Epithelial cell of proximal tubule (primary cell): Measurements from ENCODE around the gene SLC39A7. TPM values are rescaled to one million over a fixed set of nuclear protein-coding genes. Genes with fewer than 3 reads are reported as not detected.

ENCODE experiments used
- DNase-seq: peaks from one replicate; pipeline ENCODE4 v3.0.0-alpha.2; 2011; ENCODE audit warnings: low read depth
- H3K4me3 ChIP-seq: 2 replicates; pipeline ENCODE4 v1.5.1; 2011; ENCODE audit warnings: low read depth, mild to moderate bottlenecking, low read length
- total RNA-seq: library from RNA; depleted of rRNA; stranded (reverse); fragments of >200 nt; gene quantifications from 2 replicates; pipeline ENCODE4 v1.2.3, GENCODE V29; 2015
- TF ChIP-seq, protein P1 (sequence below): conservative IDR thresholded peaks from 2 replicates; pipeline ENCODE4 v1.5.1; 2012; ENCODE audit warnings: low read depth, mild to moderate bottlenecking, low read length

SLC39A7 gene
- total RNA-seq, 1 donor from 2014 or later = 70.8 TPM

GRCh38 chr6:33183071-33183683 is 17.5 kb upstream of the SLC39A7 start:
- DNase-seq = no peak
- TF ChIP-seq, protein P1, sequence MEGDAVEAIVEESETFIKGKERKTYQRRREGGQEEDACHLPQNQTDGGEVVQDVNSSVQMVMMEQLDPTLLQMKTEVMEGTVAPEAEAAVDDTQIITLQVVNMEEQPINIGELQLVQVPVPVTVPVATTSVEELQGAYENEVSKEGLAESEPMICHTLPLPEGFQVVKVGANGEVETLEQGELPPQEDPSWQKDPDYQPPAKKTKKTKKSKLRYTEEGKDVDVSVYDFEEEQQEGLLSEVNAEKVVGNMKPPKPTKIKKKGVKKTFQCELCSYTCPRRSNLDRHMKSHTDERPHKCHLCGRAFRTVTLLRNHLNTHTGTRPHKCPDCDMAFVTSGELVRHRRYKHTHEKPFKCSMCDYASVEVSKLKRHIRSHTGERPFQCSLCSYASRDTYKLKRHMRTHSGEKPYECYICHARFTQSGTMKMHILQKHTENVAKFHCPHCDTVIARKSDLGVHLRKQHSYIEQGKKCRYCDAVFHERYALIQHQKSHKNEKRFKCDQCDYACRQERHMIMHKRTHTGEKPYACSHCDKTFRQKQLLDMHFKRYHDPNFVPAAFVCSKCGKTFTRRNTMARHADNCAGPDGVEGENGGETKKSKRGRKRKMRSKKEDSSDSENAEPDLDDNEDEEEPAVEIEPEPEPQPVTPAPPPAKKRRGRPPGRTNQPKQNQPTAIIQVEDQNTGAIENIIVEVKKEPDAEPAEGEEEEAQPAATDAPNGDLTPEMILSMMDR = no peak

DNA sequence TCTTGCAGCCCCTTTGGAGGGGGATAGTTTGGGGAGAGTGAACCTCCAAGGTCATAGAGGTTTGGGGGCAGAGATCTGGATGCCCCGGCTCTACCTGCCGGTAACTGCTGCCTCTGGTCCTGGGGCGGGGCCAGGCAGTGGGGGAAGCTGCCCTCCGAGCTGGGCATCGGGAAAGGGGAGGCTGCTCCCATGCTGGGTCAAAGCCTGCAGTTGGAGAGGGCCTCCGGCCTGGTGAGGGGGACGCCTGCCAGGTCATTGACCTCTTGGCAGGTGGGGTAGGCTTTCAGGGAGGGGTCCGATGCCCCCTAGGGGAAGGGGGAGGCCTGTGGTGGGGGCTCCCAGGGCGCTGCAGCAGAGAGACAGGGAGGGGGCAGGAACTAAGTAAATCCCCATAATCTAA is 15.5 kb upstream of the SLC39A7 start:
- no peak for DNase-seq
- TF ChIP-seq, protein P1 = no peak

More at GRCh38 chr6:33183071-33183683, 17.5 kb upstream of the SLC39A7 start:
- H3K4me3 ChIP-seq = no peak overlapping the region

DNA sequence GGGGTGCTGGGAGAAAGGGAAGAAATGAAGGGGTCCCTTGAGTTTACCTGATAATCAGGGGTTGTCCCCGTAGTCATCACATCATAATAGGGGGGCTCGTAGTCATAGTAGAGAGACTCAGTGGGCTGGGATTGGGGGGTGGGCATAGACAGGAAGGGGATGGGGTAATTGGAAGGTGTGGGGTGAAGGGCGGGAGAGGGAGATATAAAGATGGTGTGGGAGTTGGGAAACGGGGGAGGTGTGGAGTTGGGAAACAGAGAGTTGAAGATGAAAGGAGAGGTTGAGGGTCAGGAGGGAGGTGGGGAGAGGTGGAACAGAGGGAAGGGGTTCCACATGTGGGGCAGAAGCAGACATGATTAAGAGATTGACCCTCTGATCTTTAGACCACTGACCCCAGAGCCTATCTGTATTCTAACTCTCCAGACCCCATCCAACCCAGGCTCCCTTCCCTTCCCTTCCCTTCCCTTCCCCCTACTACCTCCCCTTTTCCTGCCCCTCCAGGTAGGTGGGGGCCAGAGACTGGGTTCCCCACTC is 14.9 kb upstream of the SLC39A7 start:
- no peak for DNase-seq
- TF ChIP-seq, protein P1 = no peak
- no peak overlapping the region for H3K4me3 ChIP-seq

More for the DNA sequence above, 15.5 kb upstream of the SLC39A7 start:
- no peak overlapping the region for H3K4me3 ChIP-seq

GRCh38 chr6:33187809-33188208 is 12.9 kb upstream of the SLC39A7 start:
- no peak for DNase-seq
- TF ChIP-seq, protein P1 = no peak
- no peak overlapping the region for H3K4me3 ChIP-seq

GRCh38 chr6:33189164-33189563 is 11.5 kb upstream of the SLC39A7 start:
- TF ChIP-seq, protein P1 = no peak
- DNase-seq = no peak
- H3K4me3 ChIP-seq = no peak overlapping the region

- TF ChIP-seq, protein P1 = no peak
- DNase-seq = no peak
- H3K4me3 ChIP-seq = no peak overlapping the region
Observed at GRCh38 chr6:33189625-33190448, 10.8 kb upstream of the SLC39A7 start.
